Stimulated activated CD8-positive, alpha-beta memory T cell treated with anti-CD3 and anti-CD28 coated beads, Interleukin-4, amount 100 ng/mL, for 4 hours (primary cell): ENCODE data around the gene ARHGEF16.

Experiments
- DNase-seq, 2 donors: peaks; one replicate each; pipeline ENCODE4 v3.0.0-alpha.2; 2020; ENCODE audit warnings: low read depth in 2 of 2, low spot score in 1 of 2

The ARHGEF16 gene

DNA sequence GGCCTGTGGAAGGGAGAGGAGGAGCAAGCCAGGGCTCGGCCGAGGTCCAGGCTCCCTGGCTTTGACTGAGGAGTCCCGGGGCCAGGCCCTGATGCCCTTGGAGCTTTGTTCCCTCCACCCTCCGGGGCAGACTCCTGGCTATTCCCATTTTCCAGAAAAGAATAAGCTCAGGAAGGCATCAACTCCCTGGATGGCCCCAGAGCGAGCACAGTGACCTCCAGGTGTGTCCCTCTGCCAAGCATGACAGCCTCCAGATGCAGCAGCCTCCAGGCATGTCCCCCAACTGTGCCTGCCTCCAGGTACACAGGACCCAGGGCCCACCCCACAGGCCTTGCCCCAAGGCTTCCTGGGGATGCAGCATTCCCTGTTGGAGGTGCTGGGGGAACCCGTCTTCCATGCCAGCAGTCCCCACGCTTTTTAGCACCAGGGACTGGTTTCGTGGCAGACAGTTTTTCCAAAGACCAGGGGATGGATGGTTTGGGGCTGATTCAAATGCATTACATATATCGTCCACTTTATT, 15.7 kb upstream of the ARHGEF16 start:
- DNase-seq = no peak

DNA sequence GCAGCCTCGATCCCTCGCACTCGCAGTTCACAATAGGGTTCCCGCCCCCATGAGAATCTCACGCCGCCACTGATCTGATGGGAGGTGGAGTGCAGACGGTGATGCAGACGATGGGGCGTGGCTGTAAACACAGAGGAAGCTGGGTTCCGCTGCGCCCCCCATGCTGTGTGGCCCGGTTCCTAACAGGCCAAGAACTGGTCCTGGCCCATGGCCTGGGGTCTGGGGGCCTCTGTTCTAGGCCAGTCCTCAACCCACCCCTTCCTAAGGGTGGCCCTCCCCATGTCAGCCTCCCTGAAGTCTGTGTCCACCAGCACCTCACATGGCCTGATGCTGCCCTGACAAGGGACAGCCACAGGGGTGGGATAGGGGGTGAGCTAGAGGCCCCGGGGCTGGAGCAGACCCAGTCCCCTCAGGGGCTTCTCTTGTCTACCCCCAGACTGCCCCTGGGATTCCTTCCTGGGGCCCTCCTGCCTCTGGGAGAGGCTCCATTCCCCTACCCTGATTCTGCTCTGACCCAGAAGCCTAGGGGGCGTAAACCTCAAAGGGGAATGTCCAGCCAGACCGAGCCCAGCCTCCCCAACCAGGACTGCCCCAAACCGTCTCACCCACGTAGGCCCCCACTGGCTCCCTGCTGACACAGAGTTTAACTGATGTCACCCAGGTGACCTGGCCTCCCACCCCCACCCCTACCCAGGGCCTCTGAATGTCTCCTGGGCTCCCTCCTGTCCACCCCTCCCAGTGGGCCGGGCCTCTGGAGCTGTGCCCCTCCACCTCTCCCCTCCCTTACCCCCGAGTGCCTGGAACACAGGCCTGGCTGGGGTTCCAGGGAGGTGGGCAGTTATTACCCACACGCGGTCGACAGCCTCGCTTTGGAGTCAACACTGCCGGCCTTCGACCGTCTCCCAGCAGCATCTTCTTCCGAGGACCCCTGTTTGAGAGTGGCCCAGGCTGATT, 14.8 kb upstream of the ARHGEF16 start:
- DNase-seq = no peak

DNA sequence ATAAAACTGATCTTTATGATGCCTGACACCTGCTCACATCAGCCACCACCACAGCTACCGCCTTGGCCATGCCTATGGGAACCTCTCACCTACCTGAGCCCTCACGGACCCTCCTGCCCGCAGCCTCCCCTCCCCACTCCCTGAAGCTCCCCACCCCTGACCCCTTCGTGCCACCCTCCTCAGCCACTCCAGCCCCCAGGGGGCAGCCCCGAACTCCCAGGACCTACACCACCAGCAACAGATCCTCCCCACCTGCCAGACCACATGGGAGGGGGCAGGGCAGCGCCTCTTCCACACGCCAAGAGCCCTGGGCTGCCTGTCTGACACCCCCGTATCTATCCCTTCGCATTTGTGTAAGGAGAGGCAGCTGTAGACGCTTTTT, 14.2 kb upstream of the ARHGEF16 start:
- no peak for DNase-seq

DNA sequence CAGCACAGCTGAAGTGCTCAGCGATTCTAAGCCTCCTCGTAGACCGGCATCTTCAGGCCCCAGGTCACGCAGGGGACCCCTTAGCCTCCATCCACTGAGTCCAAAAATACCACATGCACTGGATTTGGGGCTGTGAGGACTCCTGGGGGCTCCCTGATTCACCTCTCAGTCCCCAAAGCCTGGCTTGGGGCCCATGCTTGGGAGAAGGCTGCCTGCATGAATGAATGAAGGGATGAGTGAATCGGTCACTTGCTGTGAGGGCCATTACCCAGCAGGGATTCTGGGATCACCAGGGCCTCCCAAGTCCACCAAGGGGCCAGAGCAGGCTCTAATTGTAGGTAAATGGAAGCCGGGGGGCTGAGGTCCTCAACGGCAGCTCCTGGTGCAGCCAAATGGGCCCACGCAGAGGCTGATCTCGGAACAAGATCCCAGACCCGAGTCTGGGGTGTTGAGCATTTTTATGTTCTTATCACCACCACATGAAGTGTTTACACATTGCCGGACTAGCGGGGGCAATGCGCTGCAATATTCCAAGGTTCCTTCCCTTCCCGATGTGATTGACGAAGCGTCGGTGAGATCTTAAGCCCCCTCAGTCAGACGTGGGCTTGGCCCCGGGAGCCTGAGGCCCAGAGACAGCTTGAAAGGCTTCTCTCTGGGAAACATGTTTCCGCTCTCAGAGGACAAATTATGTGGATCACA, 13.6 kb upstream of the ARHGEF16 start:
- DNase-seq = no peak

DNA sequence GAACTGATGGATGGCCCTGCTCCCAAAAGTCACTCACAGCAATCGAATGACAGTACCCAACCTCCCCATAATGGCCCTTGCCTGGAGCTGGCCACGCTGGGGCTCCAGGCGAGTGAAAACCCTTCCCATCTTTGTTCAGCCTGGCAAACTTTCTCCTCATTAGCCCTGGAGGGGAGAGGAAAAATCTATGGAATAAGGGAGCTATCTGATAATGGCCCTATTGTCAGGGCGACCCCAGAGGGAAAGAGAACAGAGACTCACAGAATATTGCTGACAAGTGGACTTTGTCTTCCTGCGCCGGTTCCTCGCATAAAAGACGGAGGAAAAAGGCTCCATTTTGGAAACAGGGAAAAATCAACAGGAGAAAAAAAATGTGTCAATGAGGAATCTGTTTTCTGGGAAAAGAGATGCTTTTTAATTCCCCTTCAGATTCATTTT, 13.0 kb upstream of the ARHGEF16 start:
- no peak for DNase-seq

DNA sequence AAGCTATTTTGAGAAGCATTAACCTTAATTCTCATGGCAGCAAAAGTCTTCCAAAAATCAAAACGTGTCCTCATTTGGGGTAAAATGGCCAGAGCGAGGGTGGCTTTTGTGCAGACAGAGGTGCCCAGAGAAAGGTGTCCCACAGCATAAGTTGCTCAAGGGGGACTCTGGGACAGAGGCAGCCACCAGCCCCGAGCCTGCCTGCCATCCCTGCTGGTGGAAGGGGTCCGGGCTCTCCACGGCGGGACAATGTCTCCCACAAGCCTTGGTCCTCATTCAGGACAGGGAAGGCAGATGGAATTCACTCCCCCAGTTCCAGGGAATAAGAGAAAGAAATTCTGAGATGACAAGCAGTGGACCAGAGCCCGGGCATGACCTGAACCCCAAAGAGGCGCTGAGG, 12.6 kb upstream of the ARHGEF16 start:
- DNase-seq = no peak

DNA sequence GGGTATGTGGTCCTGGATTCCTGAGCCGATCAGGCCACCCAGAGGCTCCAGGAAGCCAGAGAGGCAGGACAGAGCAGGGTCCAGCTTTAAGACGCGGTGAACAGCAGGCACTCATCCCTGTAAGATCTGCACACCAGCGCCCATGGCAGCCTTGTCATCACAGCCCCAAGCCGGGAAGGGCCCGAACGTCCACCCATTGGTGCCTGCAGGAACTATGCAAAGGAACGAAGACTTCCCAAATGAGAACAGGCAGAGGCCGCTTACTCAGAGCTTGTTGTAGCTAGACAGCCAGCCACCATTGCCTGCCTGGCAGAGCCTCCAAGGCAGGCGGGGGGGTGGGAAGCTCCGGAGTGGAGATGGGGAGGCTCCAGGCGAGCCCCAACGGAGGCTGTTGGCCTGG, 12.1 kb upstream of the ARHGEF16 start:
- DNase-seq = no peak

DNA sequence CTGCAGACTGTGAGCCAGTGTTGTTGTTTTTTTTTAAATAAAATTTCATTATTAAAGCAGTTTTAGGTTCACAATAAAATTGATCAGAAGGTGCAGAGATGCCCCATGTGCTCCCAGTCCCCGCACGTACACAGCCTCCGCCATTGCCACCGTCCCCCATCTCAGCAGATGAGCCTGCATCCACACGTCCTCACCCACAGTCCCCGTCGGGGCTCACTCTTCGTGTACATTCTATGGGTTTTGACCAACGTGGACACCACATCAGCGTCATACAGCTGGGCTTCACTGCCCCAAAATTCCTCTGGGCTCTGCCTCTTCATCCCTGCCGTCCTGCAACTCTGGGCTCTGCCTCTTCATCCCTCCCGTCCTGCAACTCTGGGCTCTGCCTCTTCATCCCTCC, 11.6 kb upstream of the ARHGEF16 start:
- DNase-seq = no peak

DNA sequence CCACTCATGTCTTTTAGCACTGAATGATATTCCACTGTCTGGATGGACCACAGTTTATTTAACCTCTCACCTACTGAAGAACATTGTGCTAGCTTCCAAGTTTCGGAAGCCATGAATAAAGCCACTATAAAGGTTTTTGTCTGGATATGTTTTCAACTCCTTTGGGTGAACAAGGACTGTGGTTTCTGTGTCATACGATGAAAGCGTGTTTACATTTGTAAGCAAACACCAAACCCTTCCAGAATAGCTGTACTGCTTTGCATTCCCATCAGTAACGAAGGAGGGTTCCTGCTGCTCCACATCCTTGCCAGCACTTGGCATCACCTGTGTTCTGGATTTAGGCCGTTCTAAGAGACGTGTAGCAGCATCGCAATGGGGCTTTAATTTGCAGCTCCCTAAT, 10.7 kb upstream of the ARHGEF16 start:
- no peak for DNase-seq

DNA sequence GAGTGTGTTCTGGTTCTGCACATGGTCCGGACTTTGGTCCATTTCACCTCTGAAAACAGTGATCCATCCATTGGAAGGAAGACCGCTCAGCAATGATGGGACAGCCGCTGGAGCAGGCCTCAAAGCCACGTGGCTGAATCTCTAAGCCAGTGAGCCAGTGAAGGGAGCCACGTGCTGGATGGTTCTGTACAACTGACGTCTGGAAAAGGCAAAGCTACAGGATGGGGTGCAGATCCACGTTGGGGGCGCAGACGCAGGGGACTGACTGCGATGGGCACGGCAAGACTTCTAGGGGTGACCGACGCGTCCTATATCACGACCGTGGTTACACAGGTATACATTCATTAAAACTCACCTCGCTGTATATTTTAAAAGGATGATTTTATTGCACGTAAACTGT, 10.2 kb upstream of the ARHGEF16 start:
- no peak for DNase-seq

DNA sequence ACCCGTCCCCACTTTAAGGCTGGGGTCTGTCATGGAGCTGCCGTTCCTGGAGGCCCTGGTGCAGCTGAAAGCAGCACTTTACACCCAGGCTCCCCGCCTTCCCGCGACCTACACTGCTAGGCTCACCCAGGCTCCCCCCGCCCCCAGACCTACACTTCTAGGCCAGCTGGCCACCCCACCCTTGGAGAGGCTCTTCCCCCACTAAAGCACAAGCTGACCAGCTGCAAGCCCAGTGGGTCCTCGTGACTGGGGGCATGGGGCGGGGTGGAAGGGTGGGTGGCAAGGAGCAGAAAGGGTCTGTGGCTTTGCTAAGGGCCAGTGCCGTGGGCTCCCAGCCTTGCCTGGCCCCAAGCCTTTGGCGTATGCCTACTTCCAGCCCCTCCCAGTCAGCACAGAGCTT, 9.7 kb upstream of the ARHGEF16 start:
- no peak for DNase-seq

DNA sequence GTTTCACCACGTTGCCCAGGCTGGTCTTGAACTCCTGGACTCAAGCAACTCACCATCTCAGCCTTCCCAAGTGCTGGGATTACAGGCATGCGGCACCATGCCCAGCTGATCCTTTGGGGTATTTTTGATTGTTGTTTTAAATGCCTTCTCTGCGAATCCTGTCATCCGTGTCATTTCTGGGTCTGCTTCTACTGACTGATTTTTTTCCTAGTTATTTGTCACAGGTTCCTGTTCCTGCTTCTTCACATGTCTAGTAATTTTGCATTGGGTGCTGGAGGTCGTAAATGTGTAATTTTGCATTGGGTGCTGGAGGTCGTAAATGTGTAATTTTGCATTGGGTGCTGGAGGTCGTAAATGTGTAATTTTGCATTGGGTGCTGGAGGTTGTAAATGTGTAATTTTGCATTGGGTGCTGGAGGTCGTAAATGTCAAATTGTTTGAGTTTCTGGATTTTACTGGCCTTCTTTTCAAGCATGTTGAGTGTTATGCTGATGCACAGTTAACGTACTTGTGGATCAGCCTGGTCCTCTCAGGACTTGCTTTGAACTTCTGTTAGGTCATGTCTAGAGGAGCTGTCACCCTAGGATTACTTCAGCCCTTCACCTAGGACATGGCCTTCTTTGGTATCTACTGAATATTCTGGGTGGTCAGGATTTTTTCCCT, 4.1 kb upstream of the ARHGEF16 start:
- no peak for DNase-seq

DNA sequence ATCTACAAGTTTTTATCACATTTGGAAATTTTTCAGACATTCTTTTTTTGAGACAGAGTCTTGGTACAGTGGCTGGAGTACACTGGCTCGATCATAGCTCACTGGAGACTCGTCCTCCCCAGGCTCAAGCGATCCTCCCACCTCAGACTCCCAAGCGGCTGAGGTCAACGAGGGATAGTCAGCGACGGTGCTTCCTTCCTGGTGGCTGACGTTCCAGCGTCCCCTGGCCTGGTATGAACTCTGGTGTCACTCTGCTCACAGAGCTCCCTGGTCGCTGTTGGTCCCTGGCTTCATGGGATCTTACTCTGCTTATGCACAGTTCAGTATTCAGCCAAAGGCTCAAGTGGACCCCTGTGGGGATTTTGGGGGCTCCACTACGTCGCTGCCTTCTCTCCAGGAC, 3.5 kb upstream of the ARHGEF16 start:
- DNase-seq = no peak

DNA sequence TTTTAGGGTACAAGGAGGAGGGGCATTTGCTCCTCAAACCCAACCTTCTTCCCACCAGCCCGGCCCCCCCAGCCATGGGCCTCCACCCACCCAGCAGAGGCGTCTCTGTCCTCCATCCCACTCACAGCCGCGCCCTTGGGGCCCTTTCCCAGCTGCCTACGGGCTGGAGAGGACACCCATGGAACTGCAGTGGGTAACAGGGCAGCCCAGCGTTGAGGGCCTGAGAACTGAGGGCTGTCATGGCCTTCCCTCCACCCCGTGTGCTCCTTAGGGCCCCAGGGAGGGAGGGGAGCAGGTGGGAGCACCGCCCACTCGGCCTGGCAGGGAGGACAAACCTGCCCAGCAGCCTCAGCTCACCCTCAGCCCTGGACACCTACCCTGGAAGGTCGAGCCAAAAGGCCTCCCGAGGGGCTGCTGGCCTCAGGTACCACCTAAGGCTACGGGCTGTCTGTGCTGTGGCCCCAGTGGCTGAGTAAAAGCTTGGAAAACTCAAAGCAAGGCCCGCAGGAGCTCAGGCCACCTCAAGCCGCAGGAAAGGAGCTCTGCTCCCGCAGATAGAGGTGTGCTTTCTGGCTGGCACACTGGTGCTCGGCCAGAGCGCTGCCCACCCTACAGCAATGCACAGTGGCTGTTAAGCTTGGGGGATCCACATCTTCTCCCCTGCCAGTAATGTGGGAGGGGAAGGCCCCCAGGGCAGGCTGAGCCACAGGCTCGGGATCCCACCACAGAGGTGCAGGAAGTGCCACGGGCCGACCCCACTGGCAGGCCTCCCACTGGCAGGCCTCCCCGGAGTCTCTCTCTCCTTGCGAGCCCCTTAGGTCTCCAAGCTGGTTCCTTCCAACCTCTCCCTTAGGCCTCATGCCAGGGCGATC, 2.2 kb upstream of the ARHGEF16 start:
- DNase-seq = no peak

DNA sequence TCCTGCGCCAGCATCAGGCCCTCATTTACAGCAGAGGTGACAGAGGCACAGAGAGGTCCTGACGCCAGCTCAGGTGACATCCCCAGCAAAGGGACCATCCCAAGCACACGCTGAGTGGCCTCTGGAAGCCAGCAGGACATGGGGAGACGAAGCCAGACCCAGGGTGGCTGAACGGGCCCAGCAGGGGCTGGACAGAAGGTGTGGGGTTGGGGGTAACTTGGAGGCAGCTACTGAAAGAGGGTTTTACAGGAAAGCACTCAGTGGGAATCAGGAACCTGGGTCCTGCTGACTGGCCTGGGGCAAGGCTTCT, 1.6 kb upstream of the ARHGEF16 start:
- DNase-seq = no peak

DNA sequence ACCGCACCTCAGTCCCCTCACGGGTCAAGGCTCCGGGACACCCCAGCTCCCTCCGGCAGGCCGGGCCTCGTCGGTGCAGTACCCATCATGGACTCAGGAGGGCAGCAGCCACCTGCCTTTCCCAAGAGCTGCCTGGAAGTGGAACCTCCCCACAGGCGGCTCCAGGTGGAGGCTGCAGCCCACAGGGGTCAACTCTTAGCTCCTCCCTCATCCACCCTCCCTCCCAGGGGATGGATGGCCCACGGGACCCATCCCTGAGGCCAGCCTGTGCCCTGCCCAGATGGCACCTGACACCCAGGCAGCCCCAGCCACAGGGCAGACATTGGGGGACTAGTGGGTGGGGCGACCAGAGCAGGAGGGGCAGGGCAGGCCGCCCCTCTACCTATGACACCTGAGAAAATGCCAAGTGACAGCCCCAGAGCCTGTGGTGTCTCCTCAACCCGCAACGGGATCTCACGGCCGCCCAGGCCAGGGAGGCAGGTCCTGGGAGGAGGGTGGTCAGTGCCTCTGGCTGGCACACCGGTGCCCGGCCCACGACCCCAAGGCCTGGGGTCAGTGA, 1.2 kb upstream of the ARHGEF16 start:
- peak; percentile 27 to 59 for DNase-seq

DNA sequence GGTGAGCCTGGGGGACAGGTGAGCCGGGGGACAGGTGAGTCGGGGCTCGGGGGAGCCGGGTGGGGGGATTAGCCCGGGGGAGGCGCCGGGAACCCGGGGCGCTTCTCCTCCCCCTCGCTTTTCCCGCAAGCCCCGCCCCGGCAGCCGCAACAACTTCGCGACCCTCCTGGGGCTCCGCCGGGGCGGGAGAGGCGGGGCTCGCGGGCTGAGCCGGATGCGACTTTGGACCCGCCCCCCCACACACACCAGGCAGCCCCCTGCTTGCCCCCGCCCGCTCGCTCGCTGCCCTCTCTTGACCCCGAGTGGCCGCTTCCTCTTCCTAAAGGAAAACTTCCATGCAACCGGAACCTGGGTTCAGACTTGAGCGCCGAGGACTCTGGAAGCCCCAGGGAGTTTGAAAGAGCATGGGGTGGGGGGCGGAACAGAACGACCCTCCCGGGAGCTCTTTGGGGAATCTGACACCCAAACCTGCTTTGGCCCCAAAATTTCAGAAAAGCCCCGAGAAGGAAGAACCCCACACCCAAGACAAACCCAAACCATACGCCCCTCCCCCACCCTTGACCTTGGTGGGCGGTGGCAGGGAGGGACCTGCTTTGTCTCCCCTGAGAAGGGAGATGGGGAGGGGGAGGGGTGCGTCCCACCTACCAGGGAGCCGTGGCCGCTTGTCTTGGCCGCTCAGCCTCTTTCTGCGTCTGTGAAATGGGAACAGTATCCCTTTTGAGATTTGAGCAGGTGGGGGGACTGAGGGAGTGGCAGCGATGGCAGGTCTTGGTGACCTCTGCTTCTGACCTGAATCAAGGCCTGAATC, 550 bp downstream of the ARHGEF16 start:
- DNase-seq = no peak

DNA sequence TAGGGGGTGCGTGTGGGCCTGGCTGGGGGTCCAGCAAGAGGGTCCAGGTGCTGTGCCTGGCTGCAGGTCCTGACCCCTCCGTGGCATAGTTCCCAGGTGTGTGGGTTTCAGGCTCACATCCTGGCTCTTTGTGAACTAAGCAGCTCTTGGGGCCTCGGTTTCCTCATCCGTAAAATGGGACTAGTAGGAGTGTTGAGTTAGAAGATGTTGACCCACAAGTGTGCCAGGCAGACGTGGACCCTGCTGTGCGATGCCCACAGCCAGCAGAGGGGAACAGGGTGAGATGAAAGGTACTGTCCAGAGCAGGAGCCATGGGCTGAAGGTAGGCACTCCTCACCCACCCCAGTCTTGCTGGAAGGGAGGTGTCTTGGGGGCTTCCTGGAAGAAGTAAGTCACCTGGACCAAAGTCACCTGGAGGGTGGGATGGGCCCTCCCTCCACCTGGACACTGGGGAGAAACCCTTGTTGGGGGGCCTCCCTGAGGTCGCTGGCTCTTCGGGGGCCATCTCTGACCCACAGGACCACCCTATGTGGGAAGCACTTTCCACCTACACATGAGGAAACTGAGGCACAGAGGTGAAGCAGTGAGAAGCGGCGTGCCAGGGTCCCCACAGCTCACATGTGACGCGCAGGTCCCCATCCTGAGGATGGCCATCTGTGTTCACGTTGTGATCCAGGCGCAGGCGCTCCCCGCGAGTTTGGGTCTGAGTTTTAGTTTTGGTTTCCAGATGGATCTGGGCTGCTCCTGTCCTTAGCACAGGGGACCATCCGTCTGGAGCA, 1.4 kb downstream of the ARHGEF16 start:
- no peak for DNase-seq

DNA sequence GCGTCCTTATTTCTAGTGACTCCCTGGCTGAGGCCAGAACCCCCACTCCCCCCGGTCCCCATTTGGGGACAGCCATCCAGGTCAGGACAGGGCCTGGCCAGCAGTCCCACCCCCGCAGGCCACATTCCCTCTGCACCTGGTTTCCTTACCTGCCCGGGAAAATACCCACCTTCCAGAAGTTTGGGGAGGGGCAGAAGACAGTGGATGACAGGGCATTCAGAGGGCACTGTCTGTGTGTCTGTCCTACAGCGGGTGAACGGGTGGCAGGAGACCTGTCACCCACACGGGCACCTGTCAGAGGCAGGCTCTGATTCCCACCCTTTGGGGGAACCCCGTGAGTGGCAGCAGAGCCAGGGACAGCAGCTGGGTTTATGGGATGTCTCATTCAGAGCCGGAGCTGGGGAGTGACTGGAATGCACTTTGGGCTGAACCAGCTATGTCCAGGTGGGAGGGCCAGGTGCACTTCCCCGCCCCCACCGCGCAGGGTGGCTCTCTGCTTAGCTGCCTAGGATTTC, 2.0 kb downstream of the ARHGEF16 start:
- no peak for DNase-seq
